IPS DF 4.7 (cell line): ENCODE data around the gene CCDC15.
"Not testable (repeated sequence)": the region's sequence is repeated elsewhere in the genome, so short reads cannot be mapped to it uniquely, and the experiment has no call there.

Experiments used
- DNase-seq: peaks from one replicate; pipeline ENCODE4 v3.0.0-alpha.2; 2013; ENCODE audit warnings: low spot score; ENCODE audit errors: extremely low read depth

The CCDC15 gene

DNA sequence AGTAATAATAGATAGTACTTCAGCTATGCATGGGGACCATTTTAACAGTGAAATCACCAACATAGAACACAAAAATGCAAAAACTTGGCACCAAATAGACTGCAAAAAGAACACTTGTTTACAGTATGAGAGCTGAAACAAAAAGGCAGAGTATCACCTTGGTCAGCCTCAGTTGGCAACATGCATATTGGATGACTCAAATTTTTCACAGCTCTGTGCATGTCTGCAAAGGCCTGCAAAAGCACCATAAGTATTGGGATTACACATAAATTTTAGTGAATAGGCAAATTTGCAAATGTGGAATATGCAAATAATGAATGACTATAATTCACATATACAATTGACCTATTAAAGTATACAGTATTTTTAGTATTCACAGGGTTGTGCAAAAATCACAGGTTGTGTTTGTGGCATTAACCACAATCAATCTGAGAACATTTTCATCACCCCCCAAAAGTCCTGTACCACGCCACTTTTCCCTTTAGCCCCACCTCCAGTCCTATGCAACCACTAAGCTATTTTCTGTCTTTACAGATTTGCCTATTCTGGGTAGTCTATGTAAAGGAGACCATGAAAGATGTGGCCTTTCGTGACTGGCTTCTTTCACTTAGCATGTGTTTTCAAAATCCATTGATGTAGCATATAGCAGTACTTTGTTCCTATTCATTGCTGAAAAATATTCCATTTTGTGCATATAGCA lies 47.2 kb downstream of the CCDC15 start:
- no peak for DNase-seq

DNA sequence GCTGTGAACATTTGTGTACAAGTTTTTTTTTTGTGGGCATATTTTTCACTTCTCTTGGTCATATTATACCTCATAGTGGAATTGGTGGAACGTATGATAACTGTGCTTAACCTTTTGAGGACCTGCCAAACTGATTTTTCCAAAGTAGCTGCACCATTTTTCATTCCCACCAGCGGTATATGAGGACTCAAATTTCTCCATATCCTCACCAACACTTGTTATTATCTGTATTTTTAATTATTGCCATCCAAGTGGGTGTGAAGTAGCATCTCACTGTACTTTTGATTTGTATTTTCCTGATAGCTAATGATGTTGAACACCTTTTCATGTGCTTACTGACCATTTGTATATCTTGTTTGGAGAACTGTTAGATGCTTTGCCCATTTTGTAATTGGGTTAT lies 47.8 kb downstream of the CCDC15 start:
- no peak for DNase-seq

DNA sequence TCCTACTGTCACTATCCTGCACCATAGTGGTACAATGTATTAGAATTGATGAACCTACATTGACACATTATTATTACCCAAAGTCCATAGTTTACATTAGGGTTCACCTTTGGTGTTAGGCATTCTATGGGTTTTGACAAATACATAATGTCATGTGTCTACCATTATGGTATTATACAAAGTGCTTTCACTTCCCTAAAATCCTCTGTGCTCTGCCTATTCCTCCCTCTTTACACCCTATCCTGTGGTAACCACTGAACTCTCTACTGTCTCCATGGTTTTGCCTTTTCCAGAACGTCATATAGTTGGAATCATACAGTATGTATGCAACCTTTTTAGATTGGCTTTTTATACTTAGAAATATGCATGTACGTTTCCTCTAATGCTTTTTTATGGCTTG lies 51.5 kb downstream of the CCDC15 start:
- DNase-seq = no peak

- DNase-seq = no peak
These were observed 62.4 kb downstream of the CCDC15 start for GRCh38 chr11:125016413-125016812.

DNA sequence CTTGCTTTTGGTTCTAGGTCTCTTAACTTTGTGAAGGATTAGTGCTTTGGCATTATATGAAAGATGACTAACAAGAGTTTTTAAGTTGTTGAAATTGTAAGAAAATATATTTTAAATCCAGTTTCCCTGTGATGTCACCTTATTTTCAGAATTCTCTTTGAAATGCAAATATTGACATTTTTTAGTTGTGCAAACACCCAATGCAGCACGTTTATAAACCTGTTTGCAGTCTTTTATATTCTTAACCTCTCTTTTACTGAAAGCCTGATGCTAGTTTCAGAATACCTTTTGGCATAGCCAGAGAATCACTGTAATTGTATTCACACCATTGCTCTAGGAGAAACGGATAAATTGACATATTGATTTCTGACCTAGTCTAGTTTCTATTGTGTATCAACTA lies 66.3 kb downstream of the CCDC15 start:
- DNase-seq = no peak

- DNase-seq = no peak
These were observed 68.5 kb downstream of the CCDC15 start for GRCh38 chr11:125022551-125022950.

- DNase-seq = no peak
These were observed 72.0 kb downstream of the CCDC15 start for GRCh38 chr11:125025968-125026367.

DNA sequence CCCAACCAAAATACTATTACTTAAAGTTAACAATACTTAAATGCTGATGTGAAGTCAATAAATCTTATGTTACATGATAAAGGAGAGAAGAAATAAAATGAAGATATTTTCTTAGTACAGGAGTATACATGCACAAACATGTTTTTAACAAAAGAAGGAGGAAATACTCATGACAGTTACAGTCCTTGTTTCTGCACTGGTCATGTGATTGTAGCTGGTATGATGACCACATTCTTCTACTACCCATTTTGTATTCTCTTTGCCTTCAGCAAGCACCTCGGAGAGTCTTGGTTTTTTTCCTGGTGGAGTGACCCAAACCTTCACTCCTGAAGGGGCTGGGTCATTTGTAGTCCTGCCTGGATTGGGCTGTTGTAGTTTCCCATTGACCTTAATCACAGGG lies 75.4 kb downstream of the CCDC15 start:
- DNase-seq = not testable (repeated sequence)

GRCh38 chr11:125036933-125037332 lies 82.9 kb downstream of the CCDC15 start:
- no peak for DNase-seq

DNA sequence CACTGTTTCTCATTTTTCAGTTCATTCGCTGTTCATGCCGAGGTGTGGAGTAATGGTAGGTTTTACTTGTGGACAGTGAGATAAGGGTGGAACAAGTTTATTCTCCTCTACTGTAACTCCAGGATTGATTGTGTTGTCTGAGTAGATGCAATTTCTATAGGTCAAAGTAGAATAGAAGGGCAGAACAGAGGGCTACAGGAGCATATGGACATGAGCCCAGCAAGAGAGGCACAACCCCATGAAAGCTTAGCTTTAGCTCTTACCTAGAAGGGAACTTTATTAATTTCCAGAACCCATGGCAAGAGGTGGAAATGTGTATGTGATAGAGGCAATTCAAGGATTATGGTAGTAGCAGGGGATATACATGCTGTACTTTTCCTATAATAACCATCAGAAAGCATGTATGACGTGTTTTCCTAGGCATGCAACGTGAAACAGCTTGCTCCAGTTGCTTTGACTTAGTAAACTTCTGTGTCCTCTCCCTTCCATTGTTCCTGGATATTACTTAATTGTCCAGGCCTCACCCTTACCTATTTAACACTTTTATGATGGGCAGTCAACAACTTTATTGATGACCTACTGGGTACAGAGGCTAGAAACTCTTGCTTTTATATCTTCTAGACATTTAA lies 95.3 kb downstream of the CCDC15 start:
- no peak for DNase-seq

DNA sequence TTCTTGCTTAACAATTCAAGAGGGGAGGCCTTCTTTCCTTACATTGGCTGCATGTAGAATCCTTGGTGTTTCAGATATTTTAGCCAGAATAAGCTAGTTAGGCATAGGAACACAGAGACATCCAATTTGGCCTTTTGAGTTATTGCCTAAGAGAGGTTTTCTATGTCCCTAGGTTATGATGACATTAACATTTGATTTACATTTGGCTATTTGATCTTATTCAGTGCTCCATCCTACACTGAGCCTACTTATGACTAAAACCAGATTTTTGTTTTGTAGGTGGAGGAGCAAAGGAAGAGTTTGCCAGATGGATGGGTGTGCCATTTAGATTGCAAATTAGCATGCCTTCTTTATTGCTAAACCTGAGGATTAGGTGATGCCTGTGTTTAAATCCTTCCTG lies 98.0 kb downstream of the CCDC15 start:
- no peak for DNase-seq

GRCh38 chr11:125053167-125053566 lies 99.2 kb downstream of the CCDC15 start:
- no peak for DNase-seq

GRCh38 chr11:125055107-125055715 lies 101.2 kb downstream of the CCDC15 start:
- no peak for DNase-seq

DNA sequence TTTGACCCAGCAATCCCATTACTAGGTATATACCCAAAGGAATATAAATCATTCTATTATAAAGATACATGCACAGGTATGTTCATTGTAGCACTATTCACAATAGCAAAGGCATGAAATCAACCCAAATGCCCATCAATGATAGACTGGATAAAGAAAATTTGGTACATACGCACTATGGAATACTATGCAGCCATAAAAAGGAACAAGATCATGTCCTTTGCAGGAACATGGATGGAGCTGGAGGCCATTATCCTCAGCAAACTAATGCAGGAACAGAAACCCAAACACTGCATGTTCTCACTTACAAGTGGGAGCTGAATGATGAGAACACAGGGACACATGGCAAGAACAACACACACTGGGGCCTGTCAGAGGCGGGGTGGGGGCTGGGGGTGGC lies 102.1 kb downstream of the CCDC15 start:
- not testable (repeated sequence) for DNase-seq

GRCh38 chr11:125056931-125057692 lies 103.1 kb downstream of the CCDC15 start:
- no peak for DNase-seq

- no peak for DNase-seq
These were observed 103.7 kb downstream of the CCDC15 start for GRCh38 chr11:125057693-125058016.

DNA sequence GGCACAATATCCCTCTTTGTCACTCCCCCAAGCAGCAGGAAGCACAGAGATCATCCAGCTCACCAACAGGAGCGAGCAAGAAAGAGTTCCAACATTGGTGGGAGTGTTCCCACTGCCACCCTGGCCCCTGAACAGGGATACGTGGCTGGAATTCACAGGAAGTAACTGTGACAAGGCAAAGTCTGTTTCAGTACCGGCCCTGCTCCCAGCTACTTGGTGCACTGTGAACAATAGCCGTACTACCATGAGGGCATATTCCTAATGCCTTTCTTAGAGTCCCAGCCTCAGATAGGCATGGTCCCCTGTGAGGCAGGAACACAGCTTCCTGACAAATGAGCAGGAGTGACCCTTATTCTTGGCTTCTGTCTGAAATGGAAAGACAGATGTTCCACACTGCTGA lies 107.3 kb downstream of the CCDC15 start:
- no peak for DNase-seq

- DNase-seq = no peak
These were observed 108.4 kb downstream of the CCDC15 start for GRCh38 chr11:125062218-125062930.

GRCh38 chr11:125062931-125063428 lies 109.0 kb downstream of the CCDC15 start, which contains the start of gene SLC37A2:
Gene SLC37A2, plus strand, starts transcription at chr11:125063305. Its CDS starts 63 bp downstream, at chr11:125063368.
- DNase-seq = no peak

DNA sequence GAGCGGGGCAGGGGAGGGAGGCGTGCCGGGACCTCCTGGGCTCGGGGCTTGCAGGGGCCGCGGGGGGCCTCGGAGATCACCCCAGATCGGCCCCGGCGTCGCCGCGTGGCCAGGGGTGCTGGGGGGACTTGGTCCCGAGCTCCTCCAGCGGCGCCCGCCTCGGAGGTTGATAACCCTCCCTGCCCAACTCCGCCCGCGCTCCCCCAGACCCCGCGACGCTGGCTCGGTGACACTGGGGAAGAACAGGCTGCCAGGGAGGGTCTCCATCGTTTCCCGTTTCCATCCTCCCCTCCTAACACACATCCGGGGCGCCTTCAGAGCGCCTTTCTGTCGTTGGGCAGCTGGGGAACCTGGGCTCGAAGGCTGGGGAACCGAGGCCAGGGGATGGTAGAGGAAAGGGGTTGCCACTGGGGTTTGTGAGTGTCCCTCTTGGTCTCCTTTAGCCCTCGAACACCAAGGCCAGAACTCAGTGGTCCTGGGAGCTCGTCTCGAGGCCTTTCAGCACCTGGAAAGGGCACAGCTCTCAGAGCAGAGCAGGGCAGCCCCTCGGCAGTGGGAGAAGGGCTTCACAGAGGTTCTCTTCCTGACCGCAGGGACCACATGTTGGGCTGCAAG lies 109.5 kb downstream of the CCDC15 start:
- no peak for DNase-seq

- DNase-seq = no peak
These were observed 110.1 kb downstream of the CCDC15 start for GRCh38 chr11:125064070-125064469.
